OCI-LY1 (cell line): Measurements from ENCODE around the gene MAPK8IP3.

ENCODE experiments used
- H2AFZ ChIP-seq: fragments of 200-600 bp; sonication (generic), shearing (Covaris generic); 2 replicates; pipeline ENCODE4 v1.6.0; 2014; ENCODE audit warnings: antibody characterized with exemption, mild to moderate bottlenecking, low read length
- H3F3A ChIP-seq: fragments of 200-600 bp; sonication (generic), shearing (Covaris generic); 2 replicates; pipeline ENCODE4 v1.6.0; 2014; ENCODE audit warnings: mild to moderate bottlenecking, antibody characterized with exemption, low read length, moderate library complexity; ENCODE audit not compliant: insufficient read depth
- H3K27ac ChIP-seq: fragments of 200-600 bp; sonication (generic); 2 replicates; pipeline ENCODE4 v1.5.1; 2014; ENCODE audit warnings: low read length, mixed run types, mild to moderate bottlenecking, low read depth; ENCODE audit not compliant: poor library complexity, severe bottlenecking
- H3K27me3 ChIP-seq: fragments of 200-600 bp; sonication (generic); 2 replicates; pipeline ENCODE4 v1.6.0; 2014; ENCODE audit warnings: antibody characterized with exemption, mild to moderate bottlenecking, low read length, moderate library complexity; ENCODE audit not compliant: insufficient read depth
- H3K36me3 ChIP-seq: fragments of 200-600 bp; sonication (generic); 2 replicates; pipeline ENCODE4 v1.6.1; 2014; ENCODE audit warnings: mild to moderate bottlenecking, antibody characterized with exemption, low read length, moderate library complexity, mixed read lengths; ENCODE audit not compliant: insufficient read depth
- H3K4me1 ChIP-seq: fragments of 200-600 bp; sonication (generic); 2 replicates; pipeline ENCODE4 v1.5.1; 2014; ENCODE audit warnings: mild to moderate bottlenecking, low read length, moderate library complexity; ENCODE audit not compliant: insufficient read depth, severe bottlenecking
- H3K4me2 ChIP-seq: fragments of 200-600 bp; sonication (generic), shearing (Covaris generic); 2 replicates; pipeline ENCODE4 v1.6.1; 2014; ENCODE audit warnings: low read length
- H3K4me3 ChIP-seq: fragments of 200-600 bp; sonication (generic); 2 replicates; pipeline ENCODE4 v1.5.1; 2014; ENCODE audit warnings: low read length, low read depth, mild to moderate bottlenecking, mixed read lengths; ENCODE audit not compliant: poor library complexity, severe bottlenecking
- H3K79me2 ChIP-seq: fragments of 200-600 bp; shearing (Covaris generic); 2 replicates; pipeline ENCODE4 v1.6.1; 2016; ENCODE audit warnings: mixed run types, low read length, mixed read lengths; ENCODE audit not compliant: insufficient read depth
- H3K9ac ChIP-seq: fragments of 200-600 bp; sonication (generic), shearing (Covaris generic); 2 replicates; pipeline ENCODE4 v1.6.1; 2014; ENCODE audit warnings: mild to moderate bottlenecking, low read length, mixed read lengths
- H3K9me2 ChIP-seq: fragments of 200-600 bp; sonication (generic), shearing (Covaris generic); 2 replicates; pipeline ENCODE4 v1.6.1; 2014; ENCODE audit warnings: low read depth, mild to moderate bottlenecking, low read length, mixed read lengths
- H3K9me3 ChIP-seq: fragments of 200-600 bp; shearing (Covaris generic); 2 replicates; pipeline ENCODE4 v1.6.1; 2014; ENCODE audit warnings: low read length, mixed read lengths
- H4K20me1 ChIP-seq: fragments of 200-600 bp; sonication (generic), shearing (Covaris generic); 2 replicates; pipeline ENCODE4 v1.6.0; 2016; ENCODE audit warnings: mild to moderate bottlenecking, low read length; ENCODE audit not compliant: insufficient read depth
- CTCF ChIP-seq: fragments of 200-600 bp; sonication (generic), shearing (Covaris generic); IDR thresholded peaks from 2 replicates; pipeline ENCODE4 v1.5.1; 2017; ENCODE audit warnings: mild to moderate bottlenecking, antibody characterized with exemption, low read length, moderate library complexity, mixed read lengths
- EZH2 ChIP-seq: fragments of 200-600 bp; sonication (generic), shearing (Covaris generic); IDR thresholded peaks from 2 replicates; pipeline ENCODE4 v1.8.0; 2017; ENCODE audit warnings: borderline replicate concordance, mixed run types, mild to moderate bottlenecking, antibody characterized with exemption, low read length, moderate library complexity, mixed read lengths

The MAPK8IP3 gene

GRCh38 chr16:1800701-1801100, 94.7 kb downstream of the MAPK8IP3 start:
- TF ChIP-seq EZH2 (no peak), CTCF (no peak)
- H3K4me2 ChIP-seq, result no peak overlapping the region

GRCh38 chr16:1807626-1808025, 101.6 kb downstream of the MAPK8IP3 start:
- H3K27me3 ChIP-seq, result no peaks in the 10 kb centered on the region
- no peaks in the 10 kb centered on the region for H4K20me1 ChIP-seq
- no peak overlapping the region for H3K9ac ChIP-seq
- H3K4me3 ChIP-seq, result no peak overlapping the region
- no peaks in the 10 kb centered on the region for H3F3A ChIP-seq
- no peak overlapping the region for H3K4me2 ChIP-seq
- H3K9me3 ChIP-seq, result no peaks in the 10 kb centered on the region
- H3K79me2 ChIP-seq, result no peaks in the 10 kb centered on the region
- H2AFZ ChIP-seq, result no peak overlapping the region
- H3K36me3 ChIP-seq, result peaks cover 8% of the 10 kb centered on the region; the same call in 1 of the 2 replicates
- no peak overlapping the region for H3K27ac ChIP-seq
- H3K9me2 ChIP-seq, result no peaks in the 10 kb centered on the region
- no peaks in the 10 kb centered on the region for H3K4me1 ChIP-seq
- TF ChIP-seq CTCF (no peak), EZH2 (no peak)

More at GRCh38 chr16:1800701-1801100, 94.7 kb downstream of the MAPK8IP3 start:
- Histone ChIP-seq H3K27me3 (no peaks in the 10 kb centered on the region), H4K20me1 (no peaks in the 10 kb centered on the region), H3K4me1 (no peaks in the 10 kb centered on the region), H3K9ac (no peak overlapping the region), H2AFZ (no peak overlapping the region), H3K9me2 (no peaks in the 10 kb centered on the region), H3K27ac (no peak overlapping the region), H3K79me2 (no peaks in the 10 kb centered on the region), H3F3A (no peaks in the 10 kb centered on the region), H3K4me3 (no peak overlapping the region), H3K9me3 (peaks cover 8% of the 10 kb centered on the region), H3K36me3 (peaks cover 7% of the 10 kb centered on the region; the same call in 1 of the 2 replicates)

- no peak overlapping the region for H3K4me3 ChIP-seq
- TF ChIP-seq EZH2 (no peak), CTCF (no peak)
- H3K4me1 ChIP-seq, result no peaks in the 10 kb centered on the region
- no peak overlapping the region for H3K4me2 ChIP-seq
- H3K9me3 ChIP-seq, result no peaks in the 10 kb centered on the region
- peaks cover 8% of the 10 kb centered on the region; the same call in 1 of the 2 replicates for H3K36me3 ChIP-seq
- H2AFZ ChIP-seq, result no peak overlapping the region
- H3K79me2 ChIP-seq, result no peaks in the 10 kb centered on the region
- no peaks in the 10 kb centered on the region for H4K20me1 ChIP-seq
- H3K9me2 ChIP-seq, result no peaks in the 10 kb centered on the region
- no peak overlapping the region for H3K9ac ChIP-seq
- H3K27ac ChIP-seq, result no peak overlapping the region
- no peaks in the 10 kb centered on the region for H3F3A ChIP-seq
- H3K27me3 ChIP-seq, result no peaks in the 10 kb centered on the region
Observed at GRCh38 chr16:1808691-1809090, 102.7 kb downstream of the MAPK8IP3 start.
